Neuronal stem cell (in vitro differentiated cells): ENCODE data around the gene TTC23.
A peak's percentile ranks its signal among the peaks of the same experiment; 100 is the strongest.

Experiments used
- DNase-seq: peaks from one replicate; pipeline ENCODE4 v3.0.0-alpha.2; 2013; ENCODE audit warnings: low spot score
- H2AFZ ChIP-seq: one replicate; pipeline ENCODE4 v1.6.1; 2013; ENCODE audit warnings: mild to moderate bottlenecking, low read length, inconsistent platforms
- H2AK5ac ChIP-seq: 2 replicates; pipeline ENCODE4 v1.6.1; 2013; ENCODE audit warnings: low read depth, mild to moderate bottlenecking, inconsistent platforms, low read length, moderate library complexity, mixed read lengths
- H2BK120ac ChIP-seq: 2 replicates; pipeline ENCODE4 v1.6.1; 2013; ENCODE audit warnings: low read depth, mild to moderate bottlenecking, inconsistent platforms, low read length, moderate library complexity, mixed read lengths
- H2BK12ac ChIP-seq: one replicate; pipeline ENCODE4 v1.6.1; 2013; ENCODE audit warnings: low read length, inconsistent platforms
- H2BK15ac ChIP-seq: 2 replicates; pipeline ENCODE4 v1.6.1; 2013; ENCODE audit warnings: mild to moderate bottlenecking, low read length, inconsistent platforms, mixed read lengths
- H2BK5ac ChIP-seq: one replicate; pipeline ENCODE4 v1.6.1; 2013; ENCODE audit warnings: inconsistent platforms, mild to moderate bottlenecking, low read length, moderate library complexity
- H3K14ac ChIP-seq: one replicate; pipeline ENCODE4 v1.6.1; 2013; ENCODE audit warnings: low read length, inconsistent platforms
- H3K18ac ChIP-seq: 2 replicates; pipeline ENCODE4 v1.6.1; 2013; ENCODE audit warnings: low read length, inconsistent platforms
- H3K23ac ChIP-seq: 2 replicates; pipeline ENCODE4 v1.6.1; 2013; ENCODE audit warnings: low read depth, mild to moderate bottlenecking, mixed read lengths, low read length, inconsistent platforms; ENCODE audit not compliant: poor library complexity
- H3K27ac ChIP-seq: replicated peaks from 3 replicates; pipeline ENCODE4 v1.5.1; 2013; ENCODE audit warnings: low read length, inconsistent platforms
- H3K27me3 ChIP-seq, 3 experiments: 2 replicates each; pipeline ENCODE4 v1.6.1; 2013; ENCODE audit warnings: low read length in 3 of 3, mild to moderate bottlenecking in 2 of 3, inconsistent platforms in 1 of 3, low read depth in 1 of 3, mixed read lengths in 1 of 3, moderate library complexity in 1 of 3; ENCODE audit not compliant: control insufficient read depth in 3 of 3, insufficient read depth in 3 of 3
- H3K36me3 ChIP-seq, 2 donors: replicated peaks in 1 of 2; 2 replicates each; pipeline ENCODE4 v1.6.1; 2013; ENCODE audit warnings: low read length in 2 of 2; ENCODE audit not compliant: control insufficient read depth in 2 of 2, insufficient read depth in 2 of 2
- H3K4ac ChIP-seq: 2 replicates; pipeline ENCODE4 v1.6.1; 2013; ENCODE audit warnings: inconsistent platforms, mild to moderate bottlenecking, low read length, moderate library complexity
- H3K4me1 ChIP-seq, 2 donors: 1 replicate in 1 of 2; 2 replicates in 1 of 2; pipeline ENCODE4 v1.6.1; 2013; ENCODE audit warnings: low read length in 2 of 2, low read depth in 1 of 2; ENCODE audit not compliant: control insufficient read depth in 2 of 2, insufficient read depth in 1 of 2
- H3K4me2 ChIP-seq: one replicate; pipeline ENCODE4 v1.6.1; 2013; ENCODE audit warnings: mild to moderate bottlenecking, low read length, inconsistent platforms; ENCODE audit not compliant: insufficient read depth, poor library complexity, severe bottlenecking
- H3K4me3 ChIP-seq, 2 donors: 2 replicates each; pipeline ENCODE4 v1.5.1; 2013; ENCODE audit warnings: low read length in 2 of 2, mild to moderate bottlenecking in 2 of 2, inconsistent platforms in 1 of 2, moderate library complexity in 1 of 2
- H3K79me1 ChIP-seq: one replicate; pipeline ENCODE4 v1.6.1; 2013; ENCODE audit warnings: low read depth, mild to moderate bottlenecking, inconsistent platforms, low read length, moderate library complexity
- H3K9ac ChIP-seq: one replicate; pipeline ENCODE4 v1.6.1; 2013; ENCODE audit warnings: mild to moderate bottlenecking, low read depth, low read length, inconsistent platforms; ENCODE audit not compliant: poor library complexity
- H3K9me3 ChIP-seq, 2 donors: replicated peaks in 1 of 2; 2 replicates each; pipeline versions ENCODE3 to v1.6.1; 2013; ENCODE audit warnings: low read length in 2 of 2, mild to moderate bottlenecking in 2 of 2, inconsistent platforms in 1 of 2, low read depth in 1 of 2, mixed read lengths in 1 of 2, moderate library complexity in 1 of 2; ENCODE audit not compliant: control insufficient read depth in 2 of 2, insufficient read depth in 1 of 2
- H4K8ac ChIP-seq: one replicate; pipeline ENCODE4 v1.6.1; 2013; ENCODE audit warnings: low read depth, mild to moderate bottlenecking, inconsistent platforms, low read length, moderate library complexity
- H4K91ac ChIP-seq: one replicate; pipeline ENCODE4 v1.6.1; 2013; ENCODE audit warnings: low read length, low read depth, mild to moderate bottlenecking, inconsistent platforms; ENCODE audit not compliant: poor library complexity
- WGBS, 2 donors: extraction: QIAGEN DNeasy Blood & Tissue Kit; methylation state at CpG; one replicate each; pipeline ENCODE4 v1.1.7; 2013; ENCODE audit warnings: missing lambda C conversion rate in 2 of 2, mixed read lengths in 1 of 2; ENCODE audit not compliant: insufficient read length in 2 of 2, insufficient replicate concordance in 1 of 2; ENCODE audit errors: extremely low coverage in 2 of 2; 5-methylcytosine and 5-hydroxymethylcytosine counted together

TTC23 gene

DNA sequence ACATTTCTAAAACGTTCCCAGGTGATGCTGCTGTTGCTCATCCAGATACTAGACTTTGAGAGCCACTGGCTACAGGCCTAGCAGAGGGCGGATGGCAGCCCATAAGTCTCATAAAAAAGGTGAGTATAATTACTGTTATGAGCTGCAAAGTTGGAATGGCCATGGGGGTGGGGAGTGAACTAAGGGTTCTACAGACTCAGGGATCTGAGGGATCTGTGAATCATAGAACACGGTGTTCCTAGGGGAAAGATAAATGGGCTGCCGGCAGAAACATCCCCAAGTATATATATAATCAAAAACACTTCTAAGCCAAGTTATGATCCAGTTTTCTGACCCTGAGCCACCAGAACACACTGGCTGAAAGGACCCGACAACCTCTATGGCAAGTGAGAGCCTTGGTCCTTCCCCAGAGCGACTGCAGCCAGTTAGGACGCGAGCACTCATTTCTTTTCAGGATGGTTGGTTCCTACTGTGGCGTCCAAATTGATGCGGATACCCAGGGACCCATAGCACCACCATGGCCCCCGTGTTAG is 152.4 kb downstream of the TTC23 start:
- H3K36me3 ChIP-seq: no peaks in the 10 kb centered on the region
- H3K27me3 ChIP-seq: peaks cover 4 to 41% (median 19%) of the 10 kb centered on the region in 3 experiments
- H2BK120ac ChIP-seq: no peak overlapping the region
- H2BK12ac ChIP-seq: no peak overlapping the region
- no peaks in the 10 kb centered on the region for H3K9me3 ChIP-seq
- peak overlapping the region; percentile 26 for H3K23ac ChIP-seq
- H3K4me3 ChIP-seq: no peak overlapping the region
- no peak overlapping the region for H2BK5ac ChIP-seq
- no peak overlapping the region for H2AFZ ChIP-seq
- no peak for DNase-seq
- no peak overlapping the region for H3K27ac ChIP-seq
- H3K4me2 ChIP-seq: no peak overlapping the region
- no peak overlapping the region for H4K8ac ChIP-seq
- H3K9ac ChIP-seq: no peak overlapping the region
- H3K18ac ChIP-seq: no peak overlapping the region
- H3K14ac ChIP-seq: no peak overlapping the region
- H2BK15ac ChIP-seq: no peak overlapping the region
- H3K4ac ChIP-seq: no peak overlapping the region
- H3K4me1 ChIP-seq: peaks cover 0 to 9% of the 10 kb centered on the region in 2 donors
- WGBS, 2 donors: no CpG with 5 or more reads among the region's 11 CpGs
- H2AK5ac ChIP-seq: no peak overlapping the region
- H4K91ac ChIP-seq: no peak overlapping the region
- H3K79me1 ChIP-seq: no peaks in the 10 kb centered on the region

DNA sequence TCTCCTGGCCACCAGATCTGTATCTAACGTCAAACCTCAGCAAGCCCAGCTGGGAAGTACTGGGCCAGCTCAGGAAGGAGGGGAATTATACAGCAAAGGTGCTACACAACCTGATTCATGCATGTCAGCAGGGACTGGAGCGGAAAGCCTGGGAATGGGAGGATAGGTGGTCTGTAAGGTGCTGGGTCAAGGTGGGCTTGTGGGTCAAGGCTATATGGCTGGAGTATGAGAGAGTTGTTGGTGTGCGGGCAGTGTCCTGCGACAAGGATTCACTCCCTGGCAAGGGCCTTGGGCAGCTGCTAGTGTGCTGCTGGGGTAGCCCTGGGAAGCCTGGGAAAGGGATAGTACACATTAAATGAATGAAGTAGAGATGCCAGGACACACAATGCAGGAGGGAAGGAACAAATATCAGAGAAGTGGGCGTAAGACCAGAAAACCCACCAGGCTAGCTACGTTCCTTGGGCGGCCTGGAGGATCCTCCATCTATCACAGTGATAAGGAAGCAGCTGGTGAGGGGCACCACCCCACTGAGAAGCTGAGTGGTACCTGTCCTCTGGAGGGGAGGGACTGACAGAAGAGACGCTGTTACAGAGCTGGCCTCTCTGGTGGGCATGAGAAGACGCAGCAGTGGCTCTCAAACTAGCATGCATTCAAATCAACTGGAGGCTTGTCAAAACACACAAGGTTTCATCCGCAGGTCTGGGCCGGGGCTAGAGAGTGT is 153.0 kb downstream of the TTC23 start:
- Histone ChIP-seq H3K4me3 (peak overlapping the region in 1 of 2 donors; percentile 28), H3K4me2 (no peak overlapping the region)

DNA sequence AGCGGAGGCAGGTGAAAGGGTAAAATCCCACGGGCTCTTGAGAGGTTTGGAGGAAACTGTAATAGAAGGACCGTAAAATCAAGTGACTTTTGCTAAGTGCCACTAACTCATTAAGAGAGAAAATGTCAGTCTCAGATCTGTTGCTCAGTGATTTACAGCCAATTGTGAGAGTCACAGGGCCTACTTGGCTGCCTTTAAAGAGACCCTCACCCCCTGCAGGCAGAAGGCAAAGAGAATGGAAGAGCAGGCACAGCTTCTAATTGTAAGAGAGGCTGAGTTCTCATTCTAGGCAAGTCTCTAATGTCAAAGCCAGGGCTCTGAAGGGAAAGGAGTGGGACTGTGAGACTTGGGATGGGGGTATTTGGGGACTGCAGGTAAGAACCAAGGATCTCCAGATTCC is 153.8 kb downstream of the TTC23 start:
- Histone ChIP-seq H2BK15ac (no peak overlapping the region), H4K8ac (no peak overlapping the region), H3K4me2 (no peak overlapping the region), H3K36me3 (no peaks in the 10 kb centered on the region), H3K9me3 (no peaks in the 10 kb centered on the region), H3K9ac (no peak overlapping the region), H2BK12ac (no peak overlapping the region), H3K27ac (no peak overlapping the region), H2BK5ac (no peak overlapping the region), H2BK120ac (no peak overlapping the region), H2AFZ (no peak overlapping the region), H3K4me1 (peaks cover 0 to 9% of the 10 kb centered on the region in 2 donors), H3K18ac (no peak overlapping the region), H3K23ac (no peak overlapping the region), H3K14ac (no peak overlapping the region), H2AK5ac (no peak overlapping the region), H4K91ac (no peak overlapping the region), H3K4ac (no peak overlapping the region), H3K79me1 (no peaks in the 10 kb centered on the region), H3K4me3 (no peak overlapping the region), H3K27me3 (peaks cover 4 to 35% (median 19%) of the 10 kb centered on the region in 3 experiments)
- DNase-seq: no peak
- WGBS, 2 donors: no CpG with 5 or more reads among the region's 3 CpGs

More for the DNA sequence above, 153.0 kb downstream of the TTC23 start:
- peak overlapping the region; percentile 26 for H3K23ac ChIP-seq
- H2AFZ ChIP-seq: no peak overlapping the region
- no peak overlapping the region for H2AK5ac ChIP-seq
- H3K36me3 ChIP-seq: no peaks in the 10 kb centered on the region
- no peaks in the 10 kb centered on the region for H3K79me1 ChIP-seq
- H3K4ac ChIP-seq: no peak overlapping the region
- H2BK5ac ChIP-seq: no peak overlapping the region
- no peak overlapping the region for H2BK15ac ChIP-seq
- peaks cover 0 to 9% of the 10 kb centered on the region in 2 donors for H3K4me1 ChIP-seq
- H3K14ac ChIP-seq: no peak overlapping the region
- no peak overlapping the region for H4K8ac ChIP-seq
- H3K18ac ChIP-seq: no peak overlapping the region
- no peaks in the 10 kb centered on the region for H3K9me3 ChIP-seq
- no CpG with 5 or more reads among the region's 11 CpGs for WGBS, 2 donors
- H3K9ac ChIP-seq: no peak overlapping the region
- peaks cover 4 to 35% (median 19%) of the 10 kb centered on the region in 3 experiments for H3K27me3 ChIP-seq
- no peak overlapping the region for H3K27ac ChIP-seq
- no peak overlapping the region for H2BK12ac ChIP-seq
- H2BK120ac ChIP-seq: no peak overlapping the region
- H4K91ac ChIP-seq: no peak overlapping the region
- no peak for DNase-seq

DNA sequence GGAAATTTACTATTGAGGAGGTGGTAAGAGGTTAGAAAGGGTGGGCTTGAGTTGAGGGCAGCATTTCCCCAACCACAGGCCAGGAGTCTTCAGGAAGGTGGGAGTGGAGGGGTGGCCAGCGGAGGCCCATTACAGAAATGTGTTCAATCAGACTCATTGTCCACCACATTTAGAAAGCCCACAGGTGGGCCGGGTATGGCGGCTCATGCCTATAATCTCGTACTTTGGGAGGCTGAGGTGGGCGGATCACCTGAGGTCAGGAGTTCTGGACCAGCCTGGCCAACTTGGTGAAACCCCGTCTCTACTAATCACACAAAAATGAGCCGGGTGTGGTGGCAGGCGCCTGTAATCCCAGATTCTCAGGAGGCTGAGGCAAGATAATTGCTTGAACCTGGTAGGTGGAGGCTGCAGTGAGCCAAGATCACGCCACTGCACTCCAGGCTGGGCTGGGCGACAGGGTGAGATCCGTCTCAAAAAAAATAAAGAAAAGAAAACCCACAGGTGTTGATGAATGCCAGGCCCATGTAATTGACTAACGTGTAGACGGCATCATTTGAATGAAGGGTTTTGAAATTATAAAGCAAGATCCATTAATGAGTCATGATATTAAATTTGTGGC is 156.7 kb downstream of the TTC23 start:
- Histone ChIP-seq H2AK5ac (no peak overlapping the region), H2BK5ac (no peak overlapping the region), H3K23ac (no peak overlapping the region), H3K4me3 (no peak overlapping the region), H2BK120ac (no peak overlapping the region), H3K36me3 (no peaks in the 10 kb centered on the region), H3K9me3 (no peaks in the 10 kb centered on the region), H2BK12ac (no peak overlapping the region), H3K4me1 (peaks cover 0 to 9% of the 10 kb centered on the region in 2 donors), H4K8ac (no peak overlapping the region), H3K27ac (no peak overlapping the region), H3K4ac (no peak overlapping the region), H3K4me2 (no peak overlapping the region), H3K14ac (no peak overlapping the region), H3K79me1 (no peaks in the 10 kb centered on the region), H4K91ac (no peak overlapping the region), H3K27me3 (peaks cover 0 to 10% (median 0%) of the 10 kb centered on the region in 3 experiments), H3K18ac (no peak overlapping the region), H2AFZ (no peak overlapping the region), H2BK15ac (no peak overlapping the region), H3K9ac (no peak overlapping the region)
- DNase-seq: no peak
- no CpG with 5 or more reads among the region's 13 CpGs for WGBS, 2 donors
